ENCODE measurements around the gene PRUNE2. TPM values are rescaled to one million over a fixed set of nuclear protein-coding genes. Genes with fewer than 3 reads are reported as not detected.
"Not testable (repeated sequence)": the region's sequence is repeated elsewhere in the genome, so short reads cannot be mapped to it uniquely, and the experiment has no call there.

The PRUNE2 gene
- total RNA-seq, 1 donor from 2014 or later = 7.8 TPM

DNA sequence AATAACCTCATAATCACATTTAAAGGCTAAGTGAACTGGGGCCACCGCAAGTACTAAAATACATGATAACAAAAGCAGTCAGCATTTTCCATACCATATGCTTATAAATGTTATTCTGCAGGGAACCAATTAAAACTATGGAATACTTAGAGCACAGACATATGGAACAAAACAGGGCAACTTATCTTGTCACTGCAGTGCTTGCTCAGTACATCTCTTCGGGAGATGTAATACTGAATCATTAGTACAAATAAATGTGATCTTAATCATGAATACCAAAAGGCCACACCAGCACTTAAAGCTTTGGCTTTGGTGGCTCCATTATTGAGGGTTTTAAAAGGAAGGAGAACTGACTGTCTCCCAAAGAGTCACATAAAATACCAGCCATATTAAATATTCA, 32.1 kb downstream of the PRUNE2 start:
- H3K27ac ChIP-seq (ENCODE audit: low read depth, low read length) = peak overlapping the region; percentile 40

GRCh38 chr9:76873056-76873792, 32.7 kb downstream of the PRUNE2 start:
- Histone ChIP-seq H3K9me3 (ENCODE audit: control insufficient read depth in 3 of 3, low read length in 3 of 3) (no peaks in the 10 kb centered on the region), H3K4me3 (ENCODE audit: low read length in 3 of 3) (peak overlapping the region in 1 of 3 donors; percentile 31), H3K9ac (ENCODE audit: low read depth in 1 of 3, low read length in 3 of 3) (peak overlapping the region in 1 of 3 donors; percentile 40), H3K4me1 (ENCODE audit: control insufficient read depth in 3 of 3, insufficient read depth in 3 of 3, low read length in 3 of 3) (peaks cover 0 to 6% (median 3%) of the 10 kb centered on the region in 3 donors), H3K27me3 (ENCODE audit: control insufficient read depth in 3 of 3, insufficient read depth in 3 of 3, low read length in 3 of 3) (peaks cover 0 to 4% (median 2%) of the 10 kb centered on the region in 3 donors), H3K27ac (ENCODE audit: low read depth, low read length) (peak overlapping the region; percentile 40), H3K36me3 (ENCODE audit: control insufficient read depth in 3 of 3, insufficient read depth in 3 of 3, low read length in 3 of 3) (no peaks in the 10 kb centered on the region)

More for the DNA sequence above, 32.1 kb downstream of the PRUNE2 start:
- Histone ChIP-seq H3K9me3 (ENCODE audit: control insufficient read depth in 3 of 3, low read length in 3 of 3) (no peaks in the 10 kb centered on the region), H3K36me3 (ENCODE audit: control insufficient read depth in 3 of 3, insufficient read depth in 3 of 3, low read length in 3 of 3) (no peaks in the 10 kb centered on the region), H3K27me3 (ENCODE audit: control insufficient read depth in 3 of 3, insufficient read depth in 3 of 3, low read length in 3 of 3) (peaks cover 0 to 4% (median 0%) of the 10 kb centered on the region in 3 donors), H3K9ac (ENCODE audit: low read depth in 1 of 3, low read length in 3 of 3) (no peak overlapping the region), H3K4me3 (ENCODE audit: low read length in 3 of 3) (peak overlapping the region in 1 of 3 donors; percentile 31), H3K4me1 (ENCODE audit: control insufficient read depth in 3 of 3, insufficient read depth in 3 of 3, low read length in 3 of 3) (peaks cover 0 to 6% (median 3%) of the 10 kb centered on the region in 3 donors)

DNA sequence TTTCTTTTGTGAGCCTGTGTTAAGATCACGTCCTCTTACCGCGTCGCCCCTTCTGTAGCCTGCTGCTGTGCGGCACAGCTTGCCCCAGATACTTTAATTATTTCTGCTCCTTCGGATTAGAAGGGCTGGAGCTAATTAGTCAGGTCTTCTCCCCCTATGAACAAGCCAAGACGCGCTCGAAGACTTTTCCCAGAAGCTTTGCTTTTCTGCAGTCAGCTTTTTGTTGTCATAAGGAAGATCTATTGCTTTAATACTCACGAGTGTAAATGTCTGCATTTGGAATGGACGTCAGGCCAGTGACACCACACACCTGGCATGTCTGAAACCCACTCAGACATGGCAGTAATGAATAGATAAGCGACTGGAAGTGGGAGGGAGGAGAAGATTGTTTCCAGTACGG, 37.0 kb downstream of the PRUNE2 start:
- Histone ChIP-seq H3K9ac (ENCODE audit: low read depth in 1 of 3, low read length in 3 of 3) (no peak overlapping the region), H3K27me3 (ENCODE audit: control insufficient read depth in 3 of 3, insufficient read depth in 3 of 3, low read length in 3 of 3) (peaks cover 0 to 4% (median 3%) of the 10 kb centered on the region in 3 donors), H3K36me3 (ENCODE audit: control insufficient read depth in 3 of 3, insufficient read depth in 3 of 3, low read length in 3 of 3) (no peaks in the 10 kb centered on the region), H3K27ac (ENCODE audit: low read depth, low read length) (no peak overlapping the region), H3K4me3 (ENCODE audit: low read length in 3 of 3) (no peak overlapping the region), H3K4me1 (ENCODE audit: control insufficient read depth in 3 of 3, insufficient read depth in 3 of 3, low read length in 3 of 3) (peaks cover 0 to 3% (median 3%) of the 10 kb centered on the region in 3 donors), H3K9me3 (ENCODE audit: control insufficient read depth in 3 of 3, low read length in 3 of 3) (no peaks in the 10 kb centered on the region)

GRCh38 chr9:76866689-76867088, 39.2 kb downstream of the PRUNE2 start:
- H3K27me3 ChIP-seq (ENCODE audit: control insufficient read depth in 3 of 3, insufficient read depth in 3 of 3, low read length in 3 of 3) = peaks cover 0 to 3% (median 0%) of the 10 kb centered on the region in 3 donors
- H3K27ac ChIP-seq (ENCODE audit: low read depth, low read length) = no peak overlapping the region
- H3K9me3 ChIP-seq (ENCODE audit: control insufficient read depth in 3 of 3, low read length in 3 of 3) = no peaks in the 10 kb centered on the region
- no peak overlapping the region for H3K9ac ChIP-seq (ENCODE audit: low read depth in 1 of 3, low read length in 3 of 3)
- no peak overlapping the region for H3K4me3 ChIP-seq (ENCODE audit: low read length in 3 of 3)
- peaks cover 0 to 3% (median 0%) of the 10 kb centered on the region in 3 donors for H3K4me1 ChIP-seq (ENCODE audit: control insufficient read depth in 3 of 3, insufficient read depth in 3 of 3, low read length in 3 of 3)
- H3K36me3 ChIP-seq (ENCODE audit: control insufficient read depth in 3 of 3, insufficient read depth in 3 of 3, low read length in 3 of 3) = no peaks in the 10 kb centered on the region

DNA sequence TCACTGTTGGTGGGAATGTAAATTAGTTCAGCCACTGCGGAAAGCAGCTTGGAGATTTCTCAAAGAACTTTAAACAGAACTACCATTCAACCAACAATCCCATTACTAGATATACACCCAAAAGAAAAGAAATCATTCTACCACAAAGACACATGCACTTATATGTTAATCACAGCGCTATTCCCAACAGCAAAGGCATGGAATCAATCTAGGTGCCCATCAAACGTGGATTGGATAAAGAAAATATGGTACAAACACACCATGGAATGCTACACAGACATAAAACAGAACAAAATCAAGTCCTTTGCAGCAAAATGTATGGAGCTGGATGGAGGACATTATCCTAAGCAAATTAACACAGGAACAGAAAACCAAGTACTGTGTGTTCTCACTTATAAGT, 42.1 kb downstream of the PRUNE2 start:
- H3K27ac ChIP-seq (ENCODE audit: low read depth, low read length) = no peak overlapping the region
- H3K9me3 ChIP-seq (ENCODE audit: control insufficient read depth in 3 of 3, low read length in 3 of 3) = no peaks in the 10 kb centered on the region
- no peak overlapping the region for H3K9ac ChIP-seq (ENCODE audit: low read depth in 1 of 3, low read length in 3 of 3)
- peaks cover 0 to 3% (median 0%) of the 10 kb centered on the region in 3 donors for H3K27me3 ChIP-seq (ENCODE audit: control insufficient read depth in 3 of 3, insufficient read depth in 3 of 3, low read length in 3 of 3)
- no peak overlapping the region for H3K4me3 ChIP-seq (ENCODE audit: low read length in 3 of 3)
- no peaks in the 10 kb centered on the region for H3K36me3 ChIP-seq (ENCODE audit: control insufficient read depth in 3 of 3, insufficient read depth in 3 of 3, low read length in 3 of 3)
- H3K4me1 ChIP-seq (ENCODE audit: control insufficient read depth in 3 of 3, insufficient read depth in 3 of 3, low read length in 3 of 3) = peaks cover 0 to under 1% (median 0%) of the 10 kb centered on the region in 3 donors

DNA sequence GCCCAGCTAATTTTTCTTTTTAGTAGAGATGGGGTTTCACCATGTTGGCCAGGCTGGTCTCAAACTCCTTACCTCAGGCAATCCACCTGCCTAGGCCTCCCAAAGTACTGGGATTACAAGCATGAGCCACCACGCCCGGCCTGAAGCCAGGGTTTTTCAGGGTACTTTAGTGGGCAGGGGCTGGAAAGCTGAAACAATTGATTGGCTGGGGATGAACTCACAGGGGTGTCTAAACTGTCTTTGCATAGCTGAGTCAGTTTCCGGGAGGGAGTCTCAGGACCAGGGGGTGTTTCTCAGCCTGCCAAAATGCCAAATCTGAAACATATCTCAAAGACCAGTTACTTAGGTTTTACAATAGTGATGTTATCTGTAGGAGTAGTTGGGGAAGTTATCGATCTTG, 46.1 kb downstream of the PRUNE2 start:
- Histone ChIP-seq H3K9ac (ENCODE audit: low read depth in 1 of 3, low read length in 3 of 3) (no peak overlapping the region), H3K9me3 (ENCODE audit: control insufficient read depth in 3 of 3, low read length in 3 of 3) (no peaks in the 10 kb centered on the region), H3K27ac (ENCODE audit: low read depth, low read length) (no peak overlapping the region), H3K27me3 (ENCODE audit: control insufficient read depth in 3 of 3, insufficient read depth in 3 of 3, low read length in 3 of 3) (no peaks in the 10 kb centered on the region), H3K4me1 (ENCODE audit: control insufficient read depth in 3 of 3, insufficient read depth in 3 of 3, low read length in 3 of 3) (no peaks in the 10 kb centered on the region), H3K4me3 (ENCODE audit: low read length in 3 of 3) (no peak overlapping the region), H3K36me3 (ENCODE audit: control insufficient read depth in 3 of 3, insufficient read depth in 3 of 3, low read length in 3 of 3) (no peaks in the 10 kb centered on the region)

- not testable (repeated sequence) for H3K36me3 ChIP-seq (ENCODE audit: control insufficient read depth in 3 of 3, insufficient read depth in 3 of 3, low read length in 3 of 3); H3K27ac ChIP-seq (ENCODE audit: low read depth, low read length); H3K9ac ChIP-seq (ENCODE audit: low read depth in 1 of 3, low read length in 3 of 3); H3K27me3 ChIP-seq (ENCODE audit: control insufficient read depth in 3 of 3, insufficient read depth in 3 of 3, low read length in 3 of 3); H3K4me3 ChIP-seq (ENCODE audit: low read length in 3 of 3); H3K9me3 ChIP-seq (ENCODE audit: control insufficient read depth in 3 of 3, low read length in 3 of 3); H3K4me1 ChIP-seq (ENCODE audit: control insufficient read depth in 3 of 3, insufficient read depth in 3 of 3, low read length in 3 of 3)
Observed at GRCh38 chr9:76858248-76858647, 47.7 kb downstream of the PRUNE2 start.

DNA sequence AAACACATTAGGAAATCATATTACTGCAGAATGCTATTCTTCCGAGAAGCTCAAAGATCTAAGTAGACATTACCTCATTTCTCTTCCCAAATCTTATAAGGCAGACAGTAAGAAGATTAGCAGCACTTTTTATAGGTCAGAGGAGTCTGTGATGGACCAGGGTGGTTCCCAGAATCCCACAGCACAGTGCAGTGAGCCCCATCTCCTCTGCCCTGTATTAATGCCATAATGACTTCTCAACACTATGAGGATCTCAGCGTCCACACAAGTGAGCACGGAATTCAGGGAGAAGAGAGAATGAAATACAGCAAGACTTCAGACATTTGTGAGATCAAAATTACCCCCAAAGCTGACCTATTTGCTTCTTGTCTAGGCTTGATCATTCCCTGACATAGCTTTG, 49.9 kb downstream of the PRUNE2 start:
- no peaks in the 10 kb centered on the region for H3K36me3 ChIP-seq (ENCODE audit: control insufficient read depth in 3 of 3, insufficient read depth in 3 of 3, low read length in 3 of 3)
- H3K4me1 ChIP-seq (ENCODE audit: control insufficient read depth in 3 of 3, insufficient read depth in 3 of 3, low read length in 3 of 3) = no peaks in the 10 kb centered on the region
- no peak overlapping the region for H3K27ac ChIP-seq (ENCODE audit: low read depth, low read length)
- no peaks in the 10 kb centered on the region for H3K27me3 ChIP-seq (ENCODE audit: control insufficient read depth in 3 of 3, insufficient read depth in 3 of 3, low read length in 3 of 3)
- H3K9ac ChIP-seq (ENCODE audit: low read depth in 1 of 3, low read length in 3 of 3) = no peak overlapping the region
- no peaks in the 10 kb centered on the region for H3K9me3 ChIP-seq (ENCODE audit: control insufficient read depth in 3 of 3, low read length in 3 of 3)
- H3K4me3 ChIP-seq (ENCODE audit: low read length in 3 of 3) = no peak overlapping the region

- H3K27ac ChIP-seq (ENCODE audit: low read depth, low read length) = no peak overlapping the region
Observed at GRCh38 chr9:76855015-76855414, 50.9 kb downstream of the PRUNE2 start.

DNA sequence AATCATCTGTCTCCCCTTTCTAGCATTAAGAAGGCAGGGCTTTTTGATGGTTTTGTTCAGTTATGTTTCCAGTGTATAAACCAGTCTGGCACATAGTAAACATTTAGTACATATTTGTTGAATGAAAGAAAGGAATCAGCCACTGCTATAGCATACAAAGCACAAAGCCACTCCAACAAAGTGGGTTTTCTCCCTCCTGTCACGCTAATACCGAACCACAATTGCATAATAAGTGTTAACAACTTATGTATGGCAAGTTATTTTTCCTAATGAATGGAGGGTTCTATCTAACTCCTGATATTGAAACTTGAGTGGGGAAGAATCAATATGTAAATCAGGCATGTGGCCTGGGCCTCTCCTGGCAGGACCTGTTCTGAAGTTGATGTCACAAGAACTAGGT, 53.9 kb downstream of the PRUNE2 start:
- Histone ChIP-seq H3K36me3 (ENCODE audit: control insufficient read depth in 3 of 3, insufficient read depth in 3 of 3, low read length in 3 of 3) (no peaks in the 10 kb centered on the region), H3K27me3 (ENCODE audit: control insufficient read depth in 3 of 3, insufficient read depth in 3 of 3, low read length in 3 of 3) (no peaks in the 10 kb centered on the region), H3K27ac (ENCODE audit: low read depth, low read length) (no peak overlapping the region), H3K4me1 (ENCODE audit: control insufficient read depth in 3 of 3, insufficient read depth in 3 of 3, low read length in 3 of 3) (no peaks in the 10 kb centered on the region), H3K9me3 (ENCODE audit: control insufficient read depth in 3 of 3, low read length in 3 of 3) (no peaks in the 10 kb centered on the region), H3K9ac (ENCODE audit: low read depth in 1 of 3, low read length in 3 of 3) (no peak overlapping the region), H3K4me3 (ENCODE audit: low read length in 3 of 3) (no peak overlapping the region)

More at GRCh38 chr9:76855015-76855414, 50.9 kb downstream of the PRUNE2 start:
- no peak overlapping the region for H3K9ac ChIP-seq (ENCODE audit: low read depth in 1 of 3, low read length in 3 of 3)
- no peaks in the 10 kb centered on the region for H3K36me3 ChIP-seq (ENCODE audit: control insufficient read depth in 3 of 3, insufficient read depth in 3 of 3, low read length in 3 of 3)
- H3K4me1 ChIP-seq (ENCODE audit: control insufficient read depth in 3 of 3, insufficient read depth in 3 of 3, low read length in 3 of 3) = no peaks in the 10 kb centered on the region
- no peak overlapping the region for H3K4me3 ChIP-seq (ENCODE audit: low read length in 3 of 3)
- H3K27me3 ChIP-seq (ENCODE audit: control insufficient read depth in 3 of 3, insufficient read depth in 3 of 3, low read length in 3 of 3) = no peaks in the 10 kb centered on the region
- no peaks in the 10 kb centered on the region for H3K9me3 ChIP-seq (ENCODE audit: control insufficient read depth in 3 of 3, low read length in 3 of 3)

Measured in skeletal muscle tissue (tissue), 4 donors.